GM12892 (cell line): Measurements from ENCODE around the gene PACS1.

Experiments used
- DNase-seq: peaks from one replicate; pipeline ENCODE4 v3.0.0; 2011; ENCODE audit not compliant: insufficient read length
- FAIRE-seq: peaks from 2 replicates; lab custom pipeline; 2011; peaks lifted over from hg19 to GRCh38; lab: Jason Lieb, UNC
- POLR2A ChIP-seq: IDR thresholded peaks from 2 replicates; pipeline ENCODE4 v1.6.1; 2011; ENCODE audit warnings: low read depth, low read length, control low read depth
- POLR2AphosphoS5 ChIP-seq: IDR thresholded peaks from 2 replicates; pipeline ENCODE4 v1.6.1; 2011; ENCODE audit warnings: low read depth, low read length, control low read depth
- TAF1 ChIP-seq: IDR thresholded peaks from 2 replicates; pipeline ENCODE4 v1.6.1; 2011; ENCODE audit warnings: low read depth, mild to moderate bottlenecking, control low read depth, low read length, borderline replicate concordance

PACS1 gene

GRCh38 chr11:66218846-66219620, 149.0 kb downstream of the PACS1 start:
- TF ChIP-seq TAF1, result no peak
- DNase-seq (no peak), FAIRE-seq (no peak)

GRCh38 chr11:66219846-66220565, 149.9 kb downstream of the PACS1 start:
- no peak for FAIRE-seq
- no peak for TF ChIP-seq TAF1
- no peak for DNase-seq

GRCh38 chr11:66220566-66220935, 150.5 kb downstream of the PACS1 start:
- TF ChIP-seq POLR2A (no peak), TAF1 (no peak), POLR2AphosphoS5 (no peak)

GRCh38 chr11:66221012-66221411, 150.9 kb downstream of the PACS1 start:
- DNase-seq (no peak), FAIRE-seq (peak; percentile 24)
- TF ChIP-seq TAF1 (no peak), POLR2A (no peak), POLR2AphosphoS5 (no peak)

More at GRCh38 chr11:66220566-66220935, 150.5 kb downstream of the PACS1 start:
- FAIRE-seq (no peak), DNase-seq (no peak)

- DNase-seq (no peak), FAIRE-seq (no peak)
- TF ChIP-seq POLR2AphosphoS5, result no peak
- no peak for TF ChIP-seq POLR2A
- no peak for TF ChIP-seq TAF1
These were observed 151.7 kb downstream of the PACS1 start for GRCh38 chr11:66221726-66222236.

GRCh38 chr11:66222358-66223149, 152.5 kb downstream of the PACS1 start:
- FAIRE-seq (peak; percentile 100), DNase-seq (peak; percentile 78)
- peak; percentile 16; the same call in 1 of the 2 replicates for TF ChIP-seq POLR2AphosphoS5
- TF ChIP-seq POLR2A, result no peak; the same call in 1 of the 2 replicates
- TF ChIP-seq TAF1, result no peak

- FAIRE-seq (no peak), DNase-seq (no peak)
- TF ChIP-seq POLR2A, result no peak
- TF ChIP-seq TAF1, result no peak
- TF ChIP-seq POLR2AphosphoS5, result no peak
These were observed 154.3 kb downstream of the PACS1 start for GRCh38 chr11:66224226-66224855.

- FAIRE-seq, result no peak
- no peak for TF ChIP-seq POLR2A
These were observed 155.0 kb downstream of the PACS1 start for GRCh38 chr11:66225066-66225465.

GRCh38 chr11:66226101-66226500, 156.0 kb downstream of the PACS1 start:
- TF ChIP-seq POLR2A, result no peak
- no peak for TF ChIP-seq POLR2AphosphoS5
- TF ChIP-seq TAF1, result no peak
- DNase-seq, result no peak
- FAIRE-seq, result no peak

More at GRCh38 chr11:66225066-66225465, 155.0 kb downstream of the PACS1 start:
- DNase-seq, result no peak

- no peak for FAIRE-seq
- no peak for DNase-seq
- TF ChIP-seq POLR2A (no peak), TAF1 (no peak), POLR2AphosphoS5 (no peak)
These were observed 157.6 kb downstream of the PACS1 start for GRCh38 chr11:66227700-66228099.

GRCh38 chr11:66228521-66228920, 158.4 kb downstream of the PACS1 start:
- no peak for TF ChIP-seq TAF1
- no peak for TF ChIP-seq POLR2A
- TF ChIP-seq POLR2AphosphoS5, result no peak
- no peak for FAIRE-seq
- DNase-seq, result no peak

GRCh38 chr11:66230156-66230555, 160.1 kb downstream of the PACS1 start:
- FAIRE-seq (no peak), DNase-seq (no peak)

More at GRCh38 chr11:66230156-66230555, 160.1 kb downstream of the PACS1 start:
- no peak for TF ChIP-seq POLR2AphosphoS5
- TF ChIP-seq TAF1, result no peak
- no peak for TF ChIP-seq POLR2A
